H9 (cell line): ENCODE data around the gene TMEM39A. TPM values are rescaled to one million over a fixed set of nuclear protein-coding genes. Genes with fewer than 3 reads are reported as not detected.

Experiments
- DNase-seq: peaks from one replicate; pipeline ENCODE4 v3.0.0-alpha.2; 2017
- H2AFZ ChIP-seq: one replicate; pipeline ENCODE4 v1.6.1; 2013; ENCODE audit warnings: mild to moderate bottlenecking, low read length, control low read depth, moderate library complexity
- H2AK5ac ChIP-seq: 2 replicates; pipeline ENCODE4 v1.6.1; 2013; ENCODE audit warnings: low read length, control low read depth, mixed read lengths; ENCODE audit not compliant: insufficient read length
- H2BK120ac ChIP-seq: one replicate; pipeline ENCODE4 v1.6.1; 2013; ENCODE audit warnings: low read depth, mild to moderate bottlenecking, low read length, control low read depth, inconsistent platforms; ENCODE audit not compliant: poor library complexity, severe bottlenecking
- H2BK12ac ChIP-seq: 2 replicates; pipeline ENCODE4 v1.6.1; 2013; ENCODE audit warnings: low read length, control low read depth, mixed read lengths, low read depth; ENCODE audit not compliant: insufficient read length
- H2BK15ac ChIP-seq: 2 replicates; pipeline ENCODE4 v1.6.1; 2013; ENCODE audit warnings: low read depth, low read length, control low read depth
- H2BK20ac ChIP-seq: one replicate; pipeline ENCODE4 v1.6.1; 2013; ENCODE audit warnings: low read depth, mild to moderate bottlenecking, low read length, control low read depth, inconsistent platforms; ENCODE audit not compliant: poor library complexity, severe bottlenecking
- H2BK5ac ChIP-seq: 2 replicates; pipeline ENCODE4 v1.6.1; 2013; ENCODE audit warnings: low read length, control low read depth, mixed read lengths; ENCODE audit not compliant: insufficient read length
- H3K14ac ChIP-seq: 2 replicates; pipeline ENCODE4 v1.6.1; 2013; ENCODE audit warnings: low read length, control low read depth; ENCODE audit not compliant: insufficient read depth
- H3K18ac ChIP-seq: 2 replicates; pipeline ENCODE4 v1.6.1; 2013; ENCODE audit warnings: low read depth, mild to moderate bottlenecking, mixed read lengths, low read length, control low read depth; ENCODE audit not compliant: insufficient read length
- H3K23ac ChIP-seq: 2 replicates; pipeline ENCODE4 v1.6.1; 2013; ENCODE audit warnings: low read length, control low read depth, mixed read lengths, low read depth; ENCODE audit not compliant: insufficient read length
- H3K23me2 ChIP-seq: 2 replicates; pipeline ENCODE4 v1.6.1; 2013; ENCODE audit warnings: low read depth, mild to moderate bottlenecking, mixed read lengths, low read length, control low read depth; ENCODE audit not compliant: insufficient read length, poor library complexity, severe bottlenecking
- H3K27ac ChIP-seq: 2 replicates; pipeline ENCODE4 v1.5.1; 2013; ENCODE audit warnings: low read length, control low read depth, mixed read lengths, low read depth; ENCODE audit not compliant: insufficient read length
- H3K27me3 ChIP-seq: 2 replicates; pipeline ENCODE4 v1.6.1; 2013; ENCODE audit warnings: low read length, control low read depth, inconsistent platforms; ENCODE audit not compliant: insufficient read depth
- H3K4ac ChIP-seq: 2 replicates; pipeline ENCODE4 v1.6.1; 2013; ENCODE audit warnings: low read depth, mild to moderate bottlenecking, control low read depth, inconsistent platforms, low read length, moderate library complexity
- H3K4me1 ChIP-seq: 2 replicates; pipeline ENCODE4 v1.6.1; 2013; ENCODE audit warnings: low read length, control low read depth, inconsistent platforms; ENCODE audit not compliant: insufficient read depth
- H3K4me2 ChIP-seq: 2 replicates; pipeline ENCODE4 v1.6.1; 2013; ENCODE audit warnings: low read length, control low read depth, mixed read lengths; ENCODE audit not compliant: insufficient read length, insufficient read depth
- H3K56ac ChIP-seq: 2 replicates; pipeline ENCODE4 v1.6.1; 2013; ENCODE audit warnings: low read depth, mild to moderate bottlenecking, mixed read lengths, low read length, control low read depth; ENCODE audit not compliant: insufficient read length
- H3K79me1 ChIP-seq: 2 replicates; pipeline ENCODE4 v1.6.1; 2013; ENCODE audit warnings: low read depth, mild to moderate bottlenecking, moderate library complexity, low read length, control low read depth, inconsistent platforms; ENCODE audit not compliant: insufficient read depth, poor library complexity, severe bottlenecking
- H3K79me2 ChIP-seq: 2 replicates; pipeline ENCODE4 v1.6.1; 2013; ENCODE audit warnings: low read length, control low read depth, inconsistent platforms; ENCODE audit not compliant: insufficient read depth
- H3K9ac ChIP-seq: 2 replicates; pipeline ENCODE4 v1.6.1; 2013; ENCODE audit warnings: low read length, control low read depth, mixed read lengths; ENCODE audit not compliant: insufficient read length; ENCODE audit errors: extremely low read depth
- H3K9me3 ChIP-seq: one replicate; pipeline ENCODE4 v1.6.1; 2013; ENCODE audit warnings: low read depth, low read length, inconsistent platforms; ENCODE audit not compliant: control insufficient read depth
- H3T11ph ChIP-seq: one replicate; pipeline ENCODE4 v1.6.1; 2013; ENCODE audit warnings: mild to moderate bottlenecking, low read length, control low read depth, inconsistent platforms
- H4K20me1 ChIP-seq: one replicate; pipeline ENCODE4 v1.6.1; 2013; ENCODE audit not compliant: control insufficient read depth, insufficient read length, insufficient read depth
- H4K5ac ChIP-seq: 2 replicates; pipeline ENCODE4 v1.6.1; 2013; ENCODE audit warnings: low read depth, mild to moderate bottlenecking, mixed read lengths, low read length, control low read depth; ENCODE audit not compliant: insufficient read length
- H4K8ac ChIP-seq: replicated peaks from 2 replicates; pipeline ENCODE4 v1.6.1; 2013; ENCODE audit warnings: low read length, control low read depth, mixed read lengths, low read depth; ENCODE audit not compliant: insufficient read length
- H4K91ac ChIP-seq: 2 replicates; pipeline ENCODE4 v1.6.1; 2013; ENCODE audit warnings: low read depth, mild to moderate bottlenecking, moderate library complexity, mixed read lengths, low read length, control low read depth; ENCODE audit not compliant: insufficient read length
- H3K27ac Mint-ChIP-seq, 3 experiments: 2 replicates in 2 of 3; 3 replicates in 1 of 3; pipeline ENCODE4 v1.8.0; 2020 to 2021; ENCODE audit warnings: mixed read lengths in 3 of 3, mild to moderate bottlenecking in 1 of 3, moderate library complexity in 1 of 3
- H3K27me3 Mint-ChIP-seq: 2 replicates; pipeline ENCODE4 v1.8.0; 2021; ENCODE audit warnings: low read depth, mild to moderate bottlenecking, moderate library complexity, mixed read lengths
- H3K36me3 Mint-ChIP-seq, 3 experiments: 2 replicates in 2 of 3; 3 replicates in 1 of 3; pipeline ENCODE4 v1.8.0; 2020 to 2021; ENCODE audit warnings: low read depth in 3 of 3, mixed read lengths in 3 of 3; ENCODE audit not compliant: insufficient read depth in 1 of 3
- H3K4me1 Mint-ChIP-seq, 2 experiments: 2 replicates each; pipeline ENCODE4 v1.8.0; 2020; ENCODE audit warnings: mixed read lengths in 2 of 2
- H3K4me3 Mint-ChIP-seq, 2 experiments: 2 replicates in 1 of 2; 3 replicates in 1 of 2; pipeline ENCODE4 v1.8.0; 2020 to 2021; ENCODE audit warnings: mild to moderate bottlenecking in 2 of 2, mixed read lengths in 2 of 2, moderate library complexity in 1 of 2
- H3K9me3 Mint-ChIP-seq, 2 experiments: 2 replicates in 1 of 2; 3 replicates in 1 of 2; pipeline ENCODE4 v1.8.0; 2020; ENCODE audit warnings: mild to moderate bottlenecking in 2 of 2, mixed read lengths in 2 of 2, moderate library complexity in 1 of 2
- CTCF ChIP-seq: fragments of 200-600 bp; sonication (generic); conservative IDR thresholded peaks from 3 replicates; pipeline ENCODE4 v1.8.0; 2021; ENCODE audit warnings: antibody characterized with exemption, mild to moderate bottlenecking
- WGBS: extraction: QIAGEN DNeasy Blood & Tissue Kit; methylation state at CpG from one replicate; pipeline ENCODE4 v1.1.7; 2013; ENCODE audit warnings: missing lambda C conversion rate, low lambda C conversion rate, mixed read lengths; ENCODE audit not compliant: insufficient read length; ENCODE audit errors: extremely low coverage; 5-methylcytosine and 5-hydroxymethylcytosine counted together
- total RNA-seq: library from RNA; stranded (reverse); gene quantifications from 2 replicates; pipeline ENCODE4 v1.2.1, GENCODE V29; 2021

Gene TMEM39A
- total RNA-seq, 1 experiment from 2014 or later = 45.0 TPM

GRCh38 chr3:119436977-119437376 lies 26.4 kb downstream of the TMEM39A start:
- no peak overlapping the region for H2BK20ac ChIP-seq
- no peak overlapping the region for H2BK12ac ChIP-seq
- no peak overlapping the region for H4K8ac ChIP-seq
- H4K20me1 ChIP-seq = no peaks in the 10 kb centered on the region
- no peak overlapping the region for H2BK5ac ChIP-seq
- H3T11ph ChIP-seq = no peak overlapping the region
- H3K56ac ChIP-seq = no peak overlapping the region
- peaks cover 38 to 68% (median 66%) of the 10 kb centered on the region in 3 experiments for H3K36me3 Mint-ChIP-seq
- DNase-seq = no peak
- no peak overlapping the region for H3K14ac ChIP-seq
- no peaks in the 10 kb centered on the region for H3K27me3 Mint-ChIP-seq
- H3K79me2 ChIP-seq = no peaks in the 10 kb centered on the region
- H3K18ac ChIP-seq = no peak overlapping the region
- no peaks in the 10 kb centered on the region for H3K4me1 ChIP-seq
- no peak overlapping the region for H3K9ac ChIP-seq
- H4K91ac ChIP-seq = no peak overlapping the region
- no peak for TF ChIP-seq CTCF
- no peaks in the 10 kb centered on the region for H3K9me3 Mint-ChIP-seq
- H2AFZ ChIP-seq = no peak overlapping the region
- H3K27ac ChIP-seq = no peak overlapping the region
- H2BK15ac ChIP-seq = no peak overlapping the region
- H4K5ac ChIP-seq = no peak overlapping the region
- H3K9me3 ChIP-seq = no peaks in the 10 kb centered on the region
- no peaks in the 10 kb centered on the region for H3K4me1 Mint-ChIP-seq
- H3K23ac ChIP-seq = no peak overlapping the region
- no peak overlapping the region for H3K4me3 Mint-ChIP-seq
- no peak overlapping the region for H3K4ac ChIP-seq
- H3K79me1 ChIP-seq = no peaks in the 10 kb centered on the region
- no peak overlapping the region for H3K27ac Mint-ChIP-seq
- no peak overlapping the region for H3K4me2 ChIP-seq
- WGBS = no CpG with 5 or more reads among the region's 1 CpG
- H2AK5ac ChIP-seq = no peak overlapping the region
- H3K27me3 ChIP-seq = no peaks in the 10 kb centered on the region
- no peak overlapping the region for H2BK120ac ChIP-seq
- no peaks in the 10 kb centered on the region for H3K23me2 ChIP-seq
